GM12864 (cell line): Measurements from ENCODE around the gene LPIN1.

ENCODE experiments used
- DNase-seq: peaks from one replicate; pipeline ENCODE4 v3.0.0-alpha.2; 2011; ENCODE audit warnings: low read depth
- H3K4me3 ChIP-seq: 2 replicates; pipeline ENCODE4 v1.5.1; 2011; ENCODE audit warnings: mild to moderate bottlenecking, low read depth, low read length, control low read depth
- CTCF ChIP-seq: IDR thresholded peaks from 2 replicates; pipeline ENCODE4 v1.5.1; 2011; ENCODE audit warnings: low read depth, mild to moderate bottlenecking, moderate library complexity, low read length, control low read depth, inconsistent platforms; ENCODE audit errors: missing control alignments

Gene LPIN1

GRCh38 chr2:11701751-11702301 is 44.6 kb upstream of the LPIN1 start:
- no peak for DNase-seq
- H3K4me3 ChIP-seq = no peak overlapping the region
- TF ChIP-seq CTCF = no peak

GRCh38 chr2:11702946-11703345 is 43.5 kb upstream of the LPIN1 start:
- DNase-seq = no peak
- TF ChIP-seq CTCF = no peak
- no peak overlapping the region for H3K4me3 ChIP-seq

- no peak for DNase-seq
- no peak overlapping the region for H3K4me3 ChIP-seq
- no peak for TF ChIP-seq CTCF
These were observed 42.7 kb upstream of the LPIN1 start for GRCh38 chr2:11703700-11704099.

GRCh38 chr2:11705063-11705462 is 41.4 kb upstream of the LPIN1 start:
- no peak for TF ChIP-seq CTCF
- no peak for DNase-seq

GRCh38 chr2:11705711-11706110 is 40.7 kb upstream of the LPIN1 start:
- no peak for DNase-seq
- H3K4me3 ChIP-seq = no peak overlapping the region
- no peak for TF ChIP-seq CTCF

More at GRCh38 chr2:11705063-11705462, 41.4 kb upstream of the LPIN1 start:
- no peak overlapping the region for H3K4me3 ChIP-seq

GRCh38 chr2:11708106-11708505 is 38.3 kb upstream of the LPIN1 start:
- DNase-seq = no peak
- no peak for TF ChIP-seq CTCF
- H3K4me3 ChIP-seq = no peak overlapping the region

- H3K4me3 ChIP-seq = no peak overlapping the region
- no peak for DNase-seq
- no peak for TF ChIP-seq CTCF
These were observed 37.1 kb upstream of the LPIN1 start for GRCh38 chr2:11709293-11709692.
